ENCODE results near the gene BCL2L2.

BCL2L2 gene

GRCh38 chr14:23358042-23358441 is 51.4 kb downstream of the BCL2L2 start:
- Histone ChIP-seq H2BK15ac (ENCODE audit: low read length) (no peak overlapping the region), H4K8ac (ENCODE audit: low read depth, low read length) (no peak overlapping the region), H3K4me3 (ENCODE audit: low read length in 2 of 2) (no peak overlapping the region), H2BK120ac (ENCODE audit: low read depth, low read length) (no peak overlapping the region), H3K23ac (ENCODE audit: low read depth, low read length, poor library complexity) (no peak overlapping the region), H3K14ac (ENCODE audit: low read length) (no peak overlapping the region), H3K9me3 (replicated peaks in 1 of 2; ENCODE audit: control insufficient read depth in 2 of 2, insufficient read depth in 1 of 2, low read depth in 1 of 2, low read length in 2 of 2) (no peaks in the 10 kb centered on the region), H3K4ac (ENCODE audit: low read length) (no peak overlapping the region), H4K91ac (ENCODE audit: low read depth, low read length, poor library complexity) (no peak overlapping the region), H2AK5ac (ENCODE audit: low read depth, low read length) (no peak overlapping the region), H3K18ac (ENCODE audit: low read length) (no peak overlapping the region), H3K27me3 (ENCODE audit: control insufficient read depth in 3 of 3, insufficient read depth in 3 of 3, low read depth in 1 of 3, low read length in 3 of 3) (no peaks in the 10 kb centered on the region), H3K4me1 (ENCODE audit: control insufficient read depth in 2 of 2, insufficient read depth in 1 of 2, low read depth in 1 of 2, low read length in 2 of 2) (peaks cover 3 to 4% of the 10 kb centered on the region in 2 donors), H3K27ac (replicated peaks; ENCODE audit: low read length) (no peak overlapping the region), H2BK5ac (ENCODE audit: low read length) (no peak overlapping the region), H2AFZ (ENCODE audit: low read length) (no peak overlapping the region), H3K36me3 (replicated peaks in 1 of 2; ENCODE audit: control insufficient read depth in 2 of 2, insufficient read depth in 2 of 2, low read length in 2 of 2) (peaks cover 38 to 74% of the 10 kb centered on the region in 2 donors), H3K79me1 (ENCODE audit: low read depth, low read length) (peaks cover 1% of the 10 kb centered on the region), H3K9ac (ENCODE audit: low read depth, low read length, poor library complexity) (no peak overlapping the region), H2BK12ac (ENCODE audit: low read length) (no peak overlapping the region), H3K4me2 (ENCODE audit: insufficient read depth, low read length, poor library complexity, severe bottlenecking) (no peak overlapping the region)
- DNase-seq (ENCODE audit: low spot score): no peak
- no CpG with 5 or more reads among the region's 3 CpGs for WGBS, 2 donors (ENCODE audit: extremely low coverage in 2 of 2, insufficient read length in 2 of 2, insufficient replicate concordance in 1 of 2)

- H3K14ac ChIP-seq (ENCODE audit: low read length): no peak overlapping the region
- peak overlapping the region; percentile 22 for H3K9ac ChIP-seq (ENCODE audit: low read depth, low read length, poor library complexity)
- H4K91ac ChIP-seq (ENCODE audit: low read depth, low read length, poor library complexity): no peak overlapping the region
- H3K27ac ChIP-seq (replicated peaks; ENCODE audit: low read length): no peak overlapping the region
- H3K23ac ChIP-seq (ENCODE audit: low read depth, low read length, poor library complexity): no peak overlapping the region
- no peak overlapping the region for H3K4me2 ChIP-seq (ENCODE audit: insufficient read depth, low read length, poor library complexity, severe bottlenecking)
- no peaks in the 10 kb centered on the region for H3K9me3 ChIP-seq (replicated peaks in 1 of 2; ENCODE audit: control insufficient read depth in 2 of 2, insufficient read depth in 1 of 2, low read depth in 1 of 2, low read length in 2 of 2)
- H2BK120ac ChIP-seq (ENCODE audit: low read depth, low read length): no peak overlapping the region
- H2BK5ac ChIP-seq (ENCODE audit: low read length): no peak overlapping the region
- H3K27me3 ChIP-seq (ENCODE audit: control insufficient read depth in 3 of 3, insufficient read depth in 3 of 3, low read depth in 1 of 3, low read length in 3 of 3): no peaks in the 10 kb centered on the region
- H3K36me3 ChIP-seq (replicated peaks in 1 of 2; ENCODE audit: control insufficient read depth in 2 of 2, insufficient read depth in 2 of 2, low read length in 2 of 2): peaks cover 38 to 80% of the 10 kb centered on the region in 2 donors
- H3K18ac ChIP-seq (ENCODE audit: low read length): no peak overlapping the region
- no peak overlapping the region for H3K4me3 ChIP-seq (ENCODE audit: low read length in 2 of 2)
- peaks cover 1% of the 10 kb centered on the region for H3K79me1 ChIP-seq (ENCODE audit: low read depth, low read length)
- H3K4me1 ChIP-seq (ENCODE audit: control insufficient read depth in 2 of 2, insufficient read depth in 1 of 2, low read depth in 1 of 2, low read length in 2 of 2): peaks cover under 1 to 6% of the 10 kb centered on the region in 2 donors
- H2BK15ac ChIP-seq (ENCODE audit: low read length): no peak overlapping the region
- no peak overlapping the region for H2BK12ac ChIP-seq (ENCODE audit: low read length)
- H2AK5ac ChIP-seq (ENCODE audit: low read depth, low read length): no peak overlapping the region
- H3K4ac ChIP-seq (ENCODE audit: low read length): no peak overlapping the region
- H4K8ac ChIP-seq (ENCODE audit: low read depth, low read length): no peak overlapping the region
- no CpG with 5 or more reads among the region's 12 CpGs for WGBS, 2 donors (ENCODE audit: extremely low coverage in 2 of 2, insufficient read length in 2 of 2, insufficient replicate concordance in 1 of 2)
- no peak overlapping the region for H2AFZ ChIP-seq (ENCODE audit: low read length)
- no peak for DNase-seq (ENCODE audit: low spot score)
Observed at GRCh38 chr14:23358553-23359166, 52.0 kb downstream of the BCL2L2 start.

- Histone ChIP-seq H3K36me3 (replicated peaks in 1 of 2; ENCODE audit: control insufficient read depth in 2 of 2, insufficient read depth in 2 of 2, low read length in 2 of 2) (peaks cover 38 to 85% of the 10 kb centered on the region in 2 donors), H4K91ac (ENCODE audit: low read depth, low read length, poor library complexity) (no peak overlapping the region), H3K27ac (replicated peaks; ENCODE audit: low read length) (no peak overlapping the region), H3K4ac (ENCODE audit: low read length) (no peak overlapping the region), H3K14ac (ENCODE audit: low read length) (no peak overlapping the region), H3K18ac (ENCODE audit: low read length) (no peak overlapping the region), H4K8ac (ENCODE audit: low read depth, low read length) (no peak overlapping the region), H2BK15ac (ENCODE audit: low read length) (no peak overlapping the region), H3K79me1 (ENCODE audit: low read depth, low read length) (peaks cover 1% of the 10 kb centered on the region), H2AK5ac (ENCODE audit: low read depth, low read length) (no peak overlapping the region), H3K4me1 (ENCODE audit: control insufficient read depth in 2 of 2, insufficient read depth in 1 of 2, low read depth in 1 of 2, low read length in 2 of 2) (peaks cover 6 to 12% of the 10 kb centered on the region in 2 donors), H3K9me3 (replicated peaks in 1 of 2; ENCODE audit: control insufficient read depth in 2 of 2, insufficient read depth in 1 of 2, low read depth in 1 of 2, low read length in 2 of 2) (no peaks in the 10 kb centered on the region), H2BK120ac (ENCODE audit: low read depth, low read length) (no peak overlapping the region), H3K9ac (ENCODE audit: low read depth, low read length, poor library complexity) (peak overlapping the region; percentile 22), H2BK12ac (ENCODE audit: low read length) (no peak overlapping the region), H3K27me3 (ENCODE audit: control insufficient read depth in 3 of 3, insufficient read depth in 3 of 3, low read depth in 1 of 3, low read length in 3 of 3) (no peaks in the 10 kb centered on the region), H2BK5ac (ENCODE audit: low read length) (no peak overlapping the region), H3K4me3 (ENCODE audit: low read length in 2 of 2) (no peak overlapping the region), H2AFZ (ENCODE audit: low read length) (no peak overlapping the region), H3K4me2 (ENCODE audit: insufficient read depth, low read length, poor library complexity, severe bottlenecking) (no peak overlapping the region), H3K23ac (ENCODE audit: low read depth, low read length, poor library complexity) (no peak overlapping the region)
- WGBS, 2 donors (ENCODE audit: extremely low coverage in 2 of 2, insufficient read length in 2 of 2, insufficient replicate concordance in 1 of 2): no CpG with 5 or more reads among the region's 11 CpGs
- DNase-seq (ENCODE audit: low spot score): no peak
Observed at GRCh38 chr14:23359167-23359626, 52.6 kb downstream of the BCL2L2 start.

GRCh38 chr14:23359722-23360447 is 53.3 kb downstream of the BCL2L2 start:
- Histone ChIP-seq H2BK120ac (ENCODE audit: low read depth, low read length) (no peak overlapping the region), H3K4me2 (ENCODE audit: insufficient read depth, low read length, poor library complexity, severe bottlenecking) (no peak overlapping the region), H2BK15ac (ENCODE audit: low read length) (no peak overlapping the region), H3K36me3 (replicated peaks in 1 of 2; ENCODE audit: control insufficient read depth in 2 of 2, insufficient read depth in 2 of 2, low read length in 2 of 2) (peaks cover 38 to 85% of the 10 kb centered on the region in 2 donors), H3K18ac (ENCODE audit: low read length) (no peak overlapping the region), H3K4me3 (ENCODE audit: low read length in 2 of 2) (no peak overlapping the region), H3K9ac (ENCODE audit: low read depth, low read length, poor library complexity) (no peak overlapping the region), H3K4me1 (ENCODE audit: control insufficient read depth in 2 of 2, insufficient read depth in 1 of 2, low read depth in 1 of 2, low read length in 2 of 2) (peaks cover 6 to 12% of the 10 kb centered on the region in 2 donors), H2AFZ (ENCODE audit: low read length) (no peak overlapping the region), H3K27ac (replicated peaks; ENCODE audit: low read length) (no peak overlapping the region), H3K9me3 (replicated peaks in 1 of 2; ENCODE audit: control insufficient read depth in 2 of 2, insufficient read depth in 1 of 2, low read depth in 1 of 2, low read length in 2 of 2) (no peaks in the 10 kb centered on the region), H3K23ac (ENCODE audit: low read depth, low read length, poor library complexity) (no peak overlapping the region), H2BK12ac (ENCODE audit: low read length) (no peak overlapping the region), H2BK5ac (ENCODE audit: low read length) (no peak overlapping the region), H3K27me3 (ENCODE audit: control insufficient read depth in 3 of 3, insufficient read depth in 3 of 3, low read depth in 1 of 3, low read length in 3 of 3) (no peaks in the 10 kb centered on the region), H3K14ac (ENCODE audit: low read length) (no peak overlapping the region), H3K4ac (ENCODE audit: low read length) (no peak overlapping the region), H3K79me1 (ENCODE audit: low read depth, low read length) (peaks cover 1% of the 10 kb centered on the region), H4K8ac (ENCODE audit: low read depth, low read length) (no peak overlapping the region), H4K91ac (ENCODE audit: low read depth, low read length, poor library complexity) (no peak overlapping the region), H2AK5ac (ENCODE audit: low read depth, low read length) (no peak overlapping the region)
- DNase-seq (ENCODE audit: low spot score): no peak
- no CpG with 5 or more reads among the region's 22 CpGs for WGBS, 2 donors (ENCODE audit: extremely low coverage in 2 of 2, insufficient read length in 2 of 2, insufficient replicate concordance in 1 of 2)

Measured in neuronal stem cell (in vitro differentiated cells).